ENCODE measurements around the gene RNF144B. TPM values are rescaled to one million over a fixed set of nuclear protein-coding genes. Genes with fewer than 3 reads are reported as not detected.

The RNF144B gene
- total and polyA plus RNA-seq, 2 donors (not counting 1 experiment from before 2014, with no cell fraction given), result 3.0 to 17.0 TPM

DNA sequence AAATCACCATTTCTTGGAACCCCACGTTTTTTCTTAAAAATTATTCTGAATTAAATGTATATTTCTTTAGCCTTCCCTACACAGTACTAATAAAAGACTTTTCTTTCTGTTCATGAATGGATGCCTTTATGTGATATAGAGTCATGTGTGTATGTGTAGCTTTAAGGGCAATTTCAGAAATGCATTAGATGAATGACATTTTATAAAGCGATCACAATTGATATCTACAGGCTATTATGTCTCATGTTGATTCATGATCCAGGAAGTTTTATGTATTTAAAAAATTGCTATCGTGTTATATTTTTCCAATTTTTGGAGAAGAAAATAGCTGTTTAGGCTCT, 81.3 kb downstream of the RNF144B start:
- Histone ChIP-seq H3K27ac (ENCODE audit: low read length in 2 of 2) (no peak overlapping the region), H3K27me3 (replicated peaks in 1 of 4; ENCODE audit: control extremely low read depth in 1 of 4, control insufficient read depth in 3 of 4, insufficient read depth in 4 of 4, low read length in 3 of 4) (no peaks in the 10 kb centered on the region), H4K20me1 (ENCODE audit: control insufficient read depth, insufficient read depth, low read length, poor library complexity, severe bottlenecking) (no peaks in the 10 kb centered on the region), H3K79me2 (ENCODE audit: control insufficient read depth, insufficient read depth, low read length) (no peaks in the 10 kb centered on the region), H3K36me3 (replicated peaks in 1 of 2; ENCODE audit: control extremely low read depth in 1 of 2, control insufficient read depth in 1 of 2, extremely low read depth in 1 of 2, insufficient read depth in 2 of 2, low read length in 1 of 2) (peaks cover 22 to 37% of the 10 kb centered on the region in 2 experiments), H3K9me3 (ENCODE audit: control extremely low read depth in 1 of 3, control insufficient read depth in 2 of 3, insufficient read depth in 1 of 3, low read length in 2 of 3) (no peaks in the 10 kb centered on the region), H3K9ac (ENCODE audit: low read length) (no peak overlapping the region), H3K4me2 (replicated peaks; ENCODE audit: low read depth, low read length, poor library complexity, severe bottlenecking) (no peak overlapping the region), H3K4me3 (ENCODE audit: control extremely low read depth in 1 of 5, extremely low read depth in 1 of 5, insufficient read depth in 1 of 5, low read depth in 2 of 5, low read length in 4 of 5) (no peak overlapping the region), H2AFZ (ENCODE audit: insufficient read depth, low read depth, low read length, poor library complexity, severe bottlenecking) (no peak overlapping the region), H3K4me1 (ENCODE audit: control insufficient read depth in 2 of 2, insufficient read depth in 2 of 2, low read length in 2 of 2) (peaks cover 0 to under 1% of the 10 kb centered on the region in 2 donors)
- no peak for DNase-seq
- ATAC-seq (ENCODE audit: low read depth), result no peak
- intact Hi-C loops (cut with micrococcal nuclease), result no loop called here
- Mint-ChIP-seq H3K27ac (no peak overlapping the region), H3K4me3 (no peak overlapping the region), H3K4me1 (peaks cover 5% of the 10 kb centered on the region), H3K27me3 (no peaks in the 10 kb centered on the region), H3K9me3 (ENCODE audit: insufficient read depth) (no peaks in the 10 kb centered on the region)
- no peak for TF ChIP-seq EZH2 (IDR thresholded peaks at IDR 0.05; ENCODE audit: borderline replicate concordance, insufficient read depth, low read depth, low read length, poor library complexity, severe bottlenecking)
- TF ChIP-seq, protein P1, sequence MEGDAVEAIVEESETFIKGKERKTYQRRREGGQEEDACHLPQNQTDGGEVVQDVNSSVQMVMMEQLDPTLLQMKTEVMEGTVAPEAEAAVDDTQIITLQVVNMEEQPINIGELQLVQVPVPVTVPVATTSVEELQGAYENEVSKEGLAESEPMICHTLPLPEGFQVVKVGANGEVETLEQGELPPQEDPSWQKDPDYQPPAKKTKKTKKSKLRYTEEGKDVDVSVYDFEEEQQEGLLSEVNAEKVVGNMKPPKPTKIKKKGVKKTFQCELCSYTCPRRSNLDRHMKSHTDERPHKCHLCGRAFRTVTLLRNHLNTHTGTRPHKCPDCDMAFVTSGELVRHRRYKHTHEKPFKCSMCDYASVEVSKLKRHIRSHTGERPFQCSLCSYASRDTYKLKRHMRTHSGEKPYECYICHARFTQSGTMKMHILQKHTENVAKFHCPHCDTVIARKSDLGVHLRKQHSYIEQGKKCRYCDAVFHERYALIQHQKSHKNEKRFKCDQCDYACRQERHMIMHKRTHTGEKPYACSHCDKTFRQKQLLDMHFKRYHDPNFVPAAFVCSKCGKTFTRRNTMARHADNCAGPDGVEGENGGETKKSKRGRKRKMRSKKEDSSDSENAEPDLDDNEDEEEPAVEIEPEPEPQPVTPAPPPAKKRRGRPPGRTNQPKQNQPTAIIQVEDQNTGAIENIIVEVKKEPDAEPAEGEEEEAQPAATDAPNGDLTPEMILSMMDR (IDR thresholded peaks at IDR 0.05), result no peak
- CTCF ChIA-PET, result no interaction called here
- POLR2A ChIA-PET, result no interaction called here
- no CpG with 5 or more reads among the region's 3 CpGs for WGBS (ENCODE audit: insufficient coverage)

DNA sequence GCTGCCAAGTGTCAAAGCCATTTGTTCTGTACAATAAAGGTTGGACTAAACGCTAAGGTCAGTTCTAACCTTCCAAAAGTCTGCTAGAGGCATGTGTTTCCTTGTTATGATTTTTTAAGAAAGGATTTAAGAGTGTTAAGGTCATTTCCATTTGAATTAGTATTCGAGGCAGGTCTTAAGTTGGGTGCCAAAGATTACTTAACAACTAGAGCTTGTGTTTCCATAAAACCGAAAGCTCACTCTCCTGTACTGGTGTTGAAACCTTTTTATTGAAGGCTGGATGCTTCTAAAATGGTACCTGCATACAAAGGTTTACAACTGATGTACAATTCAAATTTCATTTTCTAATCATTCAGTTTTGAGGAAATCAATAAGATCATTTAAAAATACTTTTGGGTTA, 82.4 kb downstream of the RNF144B start:
- H3K27ac Mint-ChIP-seq, result no peak overlapping the region
- Histone ChIP-seq H3K9me3 (ENCODE audit: control extremely low read depth in 1 of 3, control insufficient read depth in 2 of 3, insufficient read depth in 1 of 3, low read length in 2 of 3) (no peaks in the 10 kb centered on the region), H3K27me3 (replicated peaks in 1 of 4; ENCODE audit: control extremely low read depth in 1 of 4, control insufficient read depth in 3 of 4, insufficient read depth in 4 of 4, low read length in 3 of 4) (no peaks in the 10 kb centered on the region), H2AFZ (ENCODE audit: insufficient read depth, low read depth, low read length, poor library complexity, severe bottlenecking) (no peak overlapping the region), H3K9ac (ENCODE audit: low read length) (no peak overlapping the region), H3K4me2 (replicated peaks; ENCODE audit: low read depth, low read length, poor library complexity, severe bottlenecking) (no peak overlapping the region), H3K36me3 (replicated peaks in 1 of 2; ENCODE audit: control extremely low read depth in 1 of 2, control insufficient read depth in 1 of 2, extremely low read depth in 1 of 2, insufficient read depth in 2 of 2, low read length in 1 of 2) (peaks cover 16 to 27% of the 10 kb centered on the region in 2 experiments), H3K79me2 (ENCODE audit: control insufficient read depth, insufficient read depth, low read length) (no peaks in the 10 kb centered on the region), H4K20me1 (ENCODE audit: control insufficient read depth, insufficient read depth, low read length, poor library complexity, severe bottlenecking) (no peaks in the 10 kb centered on the region), H3K4me1 (ENCODE audit: control insufficient read depth in 2 of 2, insufficient read depth in 2 of 2, low read length in 2 of 2) (peaks cover 0 to 6% of the 10 kb centered on the region in 2 donors), H3K27ac (ENCODE audit: low read length in 2 of 2) (no peak overlapping the region), H3K4me3 (ENCODE audit: control extremely low read depth in 1 of 5, extremely low read depth in 1 of 5, insufficient read depth in 1 of 5, low read depth in 2 of 5, low read length in 4 of 5) (no peak overlapping the region)
- POLR2A ChIA-PET, result no interaction called here
- intact Hi-C loops (cut with micrococcal nuclease), result no loop called here
- ATAC-seq (ENCODE audit: low read depth), result no peak
- no peak for DNase-seq
- H3K27me3 Mint-ChIP-seq, result no peaks in the 10 kb centered on the region
- TF ChIP-seq, protein P1 (IDR thresholded peaks at IDR 0.05), result no peak
- no peak for TF ChIP-seq EZH2 (IDR thresholded peaks at IDR 0.05; ENCODE audit: borderline replicate concordance, insufficient read depth, low read depth, low read length, poor library complexity, severe bottlenecking)
- H3K4me1 Mint-ChIP-seq, result peaks cover 7% of the 10 kb centered on the region
- CTCF ChIA-PET, result no interaction called here
- H3K4me3 Mint-ChIP-seq, result no peak overlapping the region
- H3K9me3 Mint-ChIP-seq (ENCODE audit: insufficient read depth), result no peaks in the 10 kb centered on the region
- 100% methylated on average over 1 of the region's 3 CpGs for WGBS (ENCODE audit: insufficient coverage)
